Measurements from ENCODE around the gene STRA6.

STRA6 gene

GRCh38 chr15:74226761-74227540, 24.4 kb upstream of the STRA6 start:
- H3K4me3 ChIP-seq (ENCODE audit: insufficient read length, low read depth) = no peak overlapping the region
- peaks cover 79% of the 10 kb centered on the region for H3K27me3 ChIP-seq (ENCODE audit: insufficient read depth, insufficient read length)
- H3K9me3 ChIP-seq (ENCODE audit: insufficient read depth, low read length) = no peaks in the 10 kb centered on the region
- H3K9ac ChIP-seq (ENCODE audit: insufficient read length, low read depth) = no peak overlapping the region
- H3K36me3 ChIP-seq (ENCODE audit: insufficient read depth, insufficient read length, low read length) = no peaks in the 10 kb centered on the region
- TF ChIP-seq SUZ12 (IDR thresholded peaks at IDR 0.05; ENCODE audit: extremely low read depth, insufficient read depth, insufficient read length) (no peak), ZNF274 (IDR thresholded peaks at IDR 0.05; ENCODE audit: low read depth, low read length) (no peak)
- H3K4me1 ChIP-seq (ENCODE audit: insufficient read depth, insufficient read length) = peaks cover 28% of the 10 kb centered on the region
- DNase-seq (ENCODE audit: low read depth, low spot score) = no peak

- peaks cover 37% of the 10 kb centered on the region for H3K4me1 ChIP-seq (ENCODE audit: insufficient read depth, insufficient read length)
- no peaks in the 10 kb centered on the region for H3K9me3 ChIP-seq (ENCODE audit: insufficient read depth, low read length)
- H3K36me3 ChIP-seq (ENCODE audit: insufficient read depth, insufficient read length, low read length) = no peaks in the 10 kb centered on the region
- peaks cover 84% of the 10 kb centered on the region for H3K27me3 ChIP-seq (ENCODE audit: insufficient read depth, insufficient read length)
- no peak overlapping the region for H3K4me3 ChIP-seq (ENCODE audit: insufficient read length, low read depth)
- H3K9ac ChIP-seq (ENCODE audit: insufficient read length, low read depth) = no peak overlapping the region
- DNase-seq (ENCODE audit: low read depth, low spot score) = no peak
- TF ChIP-seq ZNF274 (IDR thresholded peaks at IDR 0.05; ENCODE audit: low read depth, low read length) = no peak
Measured at GRCh38 chr15:74225928-74226327, 23.3 kb upstream of the STRA6 start.

GRCh38 chr15:74222240-74223119, 19.9 kb upstream of the STRA6 start:
- no peaks in the 10 kb centered on the region for H3K36me3 ChIP-seq (ENCODE audit: insufficient read depth, insufficient read length, low read length)
- DNase-seq (ENCODE audit: low read depth, low spot score) = no peak
- H3K27me3 ChIP-seq (ENCODE audit: insufficient read depth, insufficient read length) = peaks cover 93% of the 10 kb centered on the region
- no peak overlapping the region for H3K4me3 ChIP-seq (ENCODE audit: insufficient read length, low read depth)
- H3K4me1 ChIP-seq (ENCODE audit: insufficient read depth, insufficient read length) = peaks cover 41% of the 10 kb centered on the region
- H3K9ac ChIP-seq (ENCODE audit: insufficient read length, low read depth) = no peak overlapping the region
- TF ChIP-seq YY1 (IDR thresholded peaks at IDR 0.05; ENCODE audit: insufficient read depth, insufficient read length) = no peak
- no peak for TF ChIP-seq ZNF274 (IDR thresholded peaks at IDR 0.05; ENCODE audit: low read depth, low read length)
- TF ChIP-seq SUZ12 (IDR thresholded peaks at IDR 0.05; ENCODE audit: extremely low read depth, insufficient read depth, insufficient read length) = no peak
- no peaks in the 10 kb centered on the region for H3K9me3 ChIP-seq (ENCODE audit: insufficient read depth, low read length)

GRCh38 chr15:74221399-74222239, 19.0 kb upstream of the STRA6 start:
- Histone ChIP-seq H3K36me3 (ENCODE audit: insufficient read depth, insufficient read length, low read length) (no peaks in the 10 kb centered on the region), H3K4me3 (ENCODE audit: insufficient read length, low read depth) (no peak overlapping the region), H3K9ac (ENCODE audit: insufficient read length, low read depth) (no peak overlapping the region), H3K27me3 (ENCODE audit: insufficient read depth, insufficient read length) (peaks cover 93% of the 10 kb centered on the region), H3K9me3 (ENCODE audit: insufficient read depth, low read length) (no peaks in the 10 kb centered on the region), H3K4me1 (ENCODE audit: insufficient read depth, insufficient read length) (peaks cover 42% of the 10 kb centered on the region)
- TF ChIP-seq YY1 (IDR thresholded peaks at IDR 0.05; ENCODE audit: insufficient read depth, insufficient read length) = no peak
- no peak for TF ChIP-seq SUZ12 (IDR thresholded peaks at IDR 0.05; ENCODE audit: extremely low read depth, insufficient read depth, insufficient read length)
- no peak for TF ChIP-seq ZNF274 (IDR thresholded peaks at IDR 0.05; ENCODE audit: low read depth, low read length)
- DNase-seq (ENCODE audit: low read depth, low spot score) = no peak

- DNase-seq (ENCODE audit: low read depth, low spot score) = no peak
- Histone ChIP-seq H3K36me3 (ENCODE audit: insufficient read depth, insufficient read length, low read length) (no peaks in the 10 kb centered on the region), H3K27me3 (ENCODE audit: insufficient read depth, insufficient read length) (peaks cover 84% of the 10 kb centered on the region), H3K4me3 (ENCODE audit: insufficient read length, low read depth) (no peak overlapping the region), H3K9me3 (ENCODE audit: insufficient read depth, low read length) (no peaks in the 10 kb centered on the region), H3K4me1 (ENCODE audit: insufficient read depth, insufficient read length) (peaks cover 45% of the 10 kb centered on the region), H3K9ac (ENCODE audit: insufficient read length, low read depth) (peak overlapping the region; percentile 24)
- no peak for TF ChIP-seq SUZ12 (IDR thresholded peaks at IDR 0.05; ENCODE audit: extremely low read depth, insufficient read depth, insufficient read length)
- TF ChIP-seq ZNF274 (IDR thresholded peaks at IDR 0.05; ENCODE audit: low read depth, low read length) = no peak
Measured at GRCh38 chr15:74220475-74221248, 18.1 kb upstream of the STRA6 start.

- H3K4me3 ChIP-seq (ENCODE audit: insufficient read length, low read depth) = no peak overlapping the region
- H3K27me3 ChIP-seq (ENCODE audit: insufficient read depth, insufficient read length) = peaks cover 62% of the 10 kb centered on the region
- TF ChIP-seq YY1 (IDR thresholded peaks at IDR 0.05; ENCODE audit: insufficient read depth, insufficient read length) (no peak), ZNF274 (IDR thresholded peaks at IDR 0.05; ENCODE audit: low read depth, low read length) (no peak), SUZ12 (IDR thresholded peaks at IDR 0.05; ENCODE audit: extremely low read depth, insufficient read depth, insufficient read length) (no peak)
- H3K9me3 ChIP-seq (ENCODE audit: insufficient read depth, low read length) = no peaks in the 10 kb centered on the region
- no peaks in the 10 kb centered on the region for H3K36me3 ChIP-seq (ENCODE audit: insufficient read depth, insufficient read length, low read length)
- H3K9ac ChIP-seq (ENCODE audit: insufficient read length, low read depth) = no peak overlapping the region
- peaks cover 47% of the 10 kb centered on the region for H3K4me1 ChIP-seq (ENCODE audit: insufficient read depth, insufficient read length)
- no peak for DNase-seq (ENCODE audit: low read depth, low spot score)
Measured at GRCh38 chr15:74217907-74218885, 15.6 kb upstream of the STRA6 start.

Data from NT2/D1 (cell line).